Measurements from ENCODE around the gene TRPC4AP.

- TF ChIP-seq POLR2A (IDR thresholded peaks at IDR 0.05) = no peak
- no peak for TF ChIP-seq CTCF (IDR thresholded peaks at IDR 0.05)
Observed at GRCh38 chr20:35021063-35021462, 71.5 kb downstream of the TRPC4AP start.
